Measurements from ENCODE around the gene PREX1.

DNA sequence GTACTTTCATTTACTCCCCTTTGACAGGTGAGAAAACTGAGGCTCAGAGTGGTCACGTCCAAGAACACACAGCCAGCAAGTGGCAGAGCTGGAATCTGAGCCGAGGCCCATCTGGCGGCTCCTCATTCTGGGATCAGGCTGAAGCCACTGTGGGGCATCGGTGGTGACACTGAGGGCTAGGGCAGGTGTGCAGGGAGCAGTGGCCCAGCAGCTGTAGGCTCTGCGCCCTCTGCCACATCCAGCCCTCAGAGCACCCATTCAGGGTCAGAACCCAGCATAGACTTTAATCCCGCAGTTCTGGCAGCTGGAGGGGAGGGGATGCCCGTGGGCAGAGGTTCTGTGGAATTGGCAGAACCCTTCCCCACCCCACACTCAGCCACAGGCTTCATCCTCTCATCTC is 210.3 kb downstream of the PREX1 start:
- TF ChIP-seq, protein P1, sequence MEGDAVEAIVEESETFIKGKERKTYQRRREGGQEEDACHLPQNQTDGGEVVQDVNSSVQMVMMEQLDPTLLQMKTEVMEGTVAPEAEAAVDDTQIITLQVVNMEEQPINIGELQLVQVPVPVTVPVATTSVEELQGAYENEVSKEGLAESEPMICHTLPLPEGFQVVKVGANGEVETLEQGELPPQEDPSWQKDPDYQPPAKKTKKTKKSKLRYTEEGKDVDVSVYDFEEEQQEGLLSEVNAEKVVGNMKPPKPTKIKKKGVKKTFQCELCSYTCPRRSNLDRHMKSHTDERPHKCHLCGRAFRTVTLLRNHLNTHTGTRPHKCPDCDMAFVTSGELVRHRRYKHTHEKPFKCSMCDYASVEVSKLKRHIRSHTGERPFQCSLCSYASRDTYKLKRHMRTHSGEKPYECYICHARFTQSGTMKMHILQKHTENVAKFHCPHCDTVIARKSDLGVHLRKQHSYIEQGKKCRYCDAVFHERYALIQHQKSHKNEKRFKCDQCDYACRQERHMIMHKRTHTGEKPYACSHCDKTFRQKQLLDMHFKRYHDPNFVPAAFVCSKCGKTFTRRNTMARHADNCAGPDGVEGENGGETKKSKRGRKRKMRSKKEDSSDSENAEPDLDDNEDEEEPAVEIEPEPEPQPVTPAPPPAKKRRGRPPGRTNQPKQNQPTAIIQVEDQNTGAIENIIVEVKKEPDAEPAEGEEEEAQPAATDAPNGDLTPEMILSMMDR (optimal IDR thresholded peaks at IDR 0.05 in 1 of 3, IDR thresholded peaks at IDR 0.05 in 1 of 3, conservative IDR thresholded peaks at IDR 0.05 in 1 of 3; ENCODE audit: extremely low read depth in 1 of 3, insufficient read depth in 2 of 3, low read length in 3 of 3) = no peak
- TF ChIP-seq EZH2 (IDR thresholded peaks at IDR 0.05; ENCODE audit: low read length) = no peak
